HepG2 (cell line): Measurements from ENCODE around the gene PKP3. TPM values are rescaled to one million over a fixed set of nuclear protein-coding genes. Genes with fewer than 3 reads are reported as not detected.

Experiments
- ATF1 ChIP-seq: IDR thresholded peaks from 2 replicates; pipeline ENCODE4 v1.6.1; 2016; ENCODE audit warnings: mild to moderate bottlenecking, control low read depth
- BATF2 ChIP-seq: sonication (generic); formaldehyde crosslinking; IDR thresholded peaks from 2 replicates; pipeline ENCODE4 v1.8.0; 2022; ENCODE audit warnings: mild to moderate bottlenecking, missing genetic modification reagents, moderate library complexity
- BCL6 ChIP-seq: IDR thresholded peaks from 2 replicates; pipeline ENCODE4 v1.6.1; 2016; ENCODE audit warnings: missing genetic modification reagents, missing compliant biosample characterization
- CCDC6 ChIP-seq: sonication (generic); formaldehyde crosslinking; IDR thresholded peaks from 2 replicates; pipeline ENCODE4 v1.8.1; 2022; ENCODE audit warnings: mild to moderate bottlenecking, missing genetic modification reagents, moderate library complexity
- ESRRA ChIP-seq: sonication (generic); formaldehyde crosslinking; IDR thresholded peaks from 2 replicates; pipeline ENCODE4 v1.5.1; 2020; ENCODE audit warnings: mild to moderate bottlenecking, low read depth, missing genetic modification reagents
- ETV5 ChIP-seq: IDR thresholded peaks from 2 replicates; pipeline ENCODE4 v1.6.1; 2018; ENCODE audit warnings: missing biosample characterization, missing genetic modification reagents, inconsistent platforms, borderline replicate concordance
- IRF2 ChIP-seq: IDR thresholded peaks from 2 replicates; pipeline ENCODE4 v1.6.1; 2018; ENCODE audit warnings: missing genetic modification reagents, missing compliant biosample characterization
- MTA1 ChIP-seq: sonication (generic); formaldehyde crosslinking; IDR thresholded peaks from 2 replicates; pipeline ENCODE4 v1.4.0; 2020; ENCODE audit warnings: missing genetic modification reagents, mild to moderate bottlenecking, borderline replicate concordance
- RXRB ChIP-seq: IDR thresholded peaks from 2 replicates; pipeline ENCODE4 v1.6.1; 2016; ENCODE audit warnings: borderline replicate concordance, missing genetic modification reagents, missing compliant biosample characterization
- TARDBP ChIP-seq: sonication (generic); formaldehyde crosslinking; IDR thresholded peaks from 2 replicates; pipeline ENCODE4 v1.8.0; 2022; ENCODE audit warnings: mild to moderate bottlenecking, missing genetic modification reagents
- TEAD3 ChIP-seq: optimal IDR thresholded peaks from 2 replicates; pipeline ENCODE3; 2016; ENCODE audit warnings: borderline replicate concordance
- U2AF2 ChIP-seq: fragments of 200-400 bp; formaldehyde crosslinking; IDR thresholded peaks from 2 replicates; pipeline ENCODE4 v1.6.1; 2017; ENCODE audit warnings: low read depth, mild to moderate bottlenecking, low read length
- WIZ ChIP-seq: sonication (generic); formaldehyde crosslinking; IDR thresholded peaks from 2 replicates; pipeline ENCODE4 v1.5.1; 2020; ENCODE audit warnings: mild to moderate bottlenecking, missing genetic modification reagents
- ZBED4 ChIP-seq: sonication (generic); formaldehyde crosslinking; IDR thresholded peaks from 2 replicates; pipeline ENCODE4 v1.4.0; 2020; ENCODE audit warnings: missing genetic modification reagents, borderline replicate concordance
- ZNF317 ChIP-seq: sonication (generic); formaldehyde crosslinking; IDR thresholded peaks from 2 replicates; pipeline ENCODE4 v1.5.0; 2020; ENCODE audit warnings: mild to moderate bottlenecking, missing genetic modification reagents
- ZNF441 ChIP-seq: sonication (generic); formaldehyde crosslinking; IDR thresholded peaks from 2 replicates; pipeline ENCODE4 v1.7.0; 2021; ENCODE audit warnings: missing genetic modification reagents, borderline replicate concordance
- ZNF710 ChIP-seq: sonication (generic); formaldehyde crosslinking; IDR thresholded peaks from 2 replicates; pipeline ENCODE4 v1.5.0; 2020; ENCODE audit warnings: mild to moderate bottlenecking, missing genetic modification reagents, borderline replicate concordance
- ZNF746 ChIP-seq: sonication (generic); formaldehyde crosslinking; IDR thresholded peaks from 2 replicates; pipeline ENCODE4 v1.8.0; 2022; ENCODE audit warnings: mild to moderate bottlenecking, missing genetic modification reagents
- ZSCAN31 ChIP-seq: sonication (generic); formaldehyde crosslinking; IDR thresholded peaks from 2 replicates; pipeline ENCODE4 v1.5.0; 2020; ENCODE audit warnings: low read depth, mild to moderate bottlenecking, missing genetic modification reagents
- polyA plus RNA-seq, 8 experiments: library from polyadenylated mRNA; depleted of rRNA in 3 of 8; stranded (reverse) in 7 of 8; unstranded in 1 of 8; fragments of >200 nt; fragmentation: Illumina TruSeq in 4 of 8; extraction: Trizol in 4 of 8; gene quantifications; 2 replicates each; pipeline versions ENCODE4 v1.2.1 to v1.2.3, GENCODE V29; 2011 to 2016; ENCODE audit warnings: low read depth in 4 of 8, missing spikeins in 1 of 8, mixed read lengths in 1 of 8; ENCODE audit not compliant: insufficient read depth in 1 of 8
- total RNA-seq, 5 experiments: library from RNA; depleted of rRNA; stranded (reverse); fragments of >200 nt; fragmentation: Illumina TruSeq; extraction: Trizol; gene quantifications; 2 replicates each; pipeline ENCODE4 v1.2.3, GENCODE V29; 2016; ENCODE audit warnings: low read depth in 1 of 5
- TF ChIP-seq, protein P1 (sequence below): sonication (generic); formaldehyde crosslinking; IDR thresholded peaks from 2 replicates; pipeline ENCODE4 v1.8.0; 2022; ENCODE audit warnings: mild to moderate bottlenecking, missing genetic modification reagents

PKP3 gene
- total and polyA plus RNA-seq, 2 of the 13 experiments (the other 11 are each of a cell fraction or from before 2014, with no cell fraction given): 18.0 to 28.7 TPM

- TF ChIP-seq ZNF710 (CRISPR knock-in tag) (peak; percentile 47; the same call in 1 of the 2 replicates), BCL6 (CRISPR knock-in tag) (peak; percentile 85), IRF2 (CRISPR knock-in tag) (peak; percentile 57), ZNF441 (CRISPR knock-in tag) (no peak; the same call in 1 of the 2 replicates), ETV5 (CRISPR knock-in tag) (peak; percentile 96), CCDC6 (CRISPR knock-in tag) (peak; percentile 77; the same call in 1 of the 2 replicates), ZNF746 (CRISPR knock-in tag) (peak; percentile 63; the same call in 1 of the 2 replicates), ZNF317 (CRISPR knock-in tag) (no peak), U2AF2 (no peak), BATF2 (CRISPR knock-in tag) (peak; percentile 48; the same call in 1 of the 2 replicates), MTA1 (CRISPR knock-in tag) (peak; percentile 68; the same call in 1 of the 2 replicates), ZBED4 (CRISPR knock-in tag) (0 out of 2 replicates have a peak, but pooled peaks have one; percentile 19), TARDBP (CRISPR knock-in tag) (peak; percentile 75), ATF1 (CRISPR knock-in tag) (no peak), ESRRA (CRISPR knock-in tag) (peak; percentile 62; the same call in 1 of the 2 replicates), RXRB (CRISPR knock-in tag) (peak; percentile 50), WIZ (peak; percentile 29; the same call in 1 of the 2 replicates), TEAD3 (peak; percentile 56), ZSCAN31 (CRISPR knock-in tag) (peak; percentile 40; the same call in 1 of the 2 replicates)
- TF ChIP-seq, protein P1, sequence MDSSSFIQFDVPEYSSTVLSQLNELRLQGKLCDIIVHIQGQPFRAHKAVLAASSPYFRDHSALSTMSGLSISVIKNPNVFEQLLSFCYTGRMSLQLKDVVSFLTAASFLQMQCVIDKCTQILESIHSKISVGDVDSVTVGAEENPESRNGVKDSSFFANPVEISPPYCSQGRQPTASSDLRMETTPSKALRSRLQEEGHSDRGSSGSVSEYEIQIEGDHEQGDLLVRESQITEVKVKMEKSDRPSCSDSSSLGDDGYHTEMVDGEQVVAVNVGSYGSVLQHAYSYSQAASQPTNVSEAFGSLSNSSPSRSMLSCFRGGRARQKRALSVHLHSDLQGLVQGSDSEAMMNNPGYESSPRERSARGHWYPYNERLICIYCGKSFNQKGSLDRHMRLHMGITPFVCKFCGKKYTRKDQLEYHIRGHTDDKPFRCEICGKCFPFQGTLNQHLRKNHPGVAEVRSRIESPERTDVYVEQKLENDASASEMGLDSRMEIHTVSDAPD: 0 out of 2 replicates have a peak, but pooled peaks have one; percentile 33
These were observed 38.2 kb upstream of the PKP3 start (continued) for GRCh38 chr11:355581-356458.
